ENCODE data around the gene ENO1.
"Not testable (repeated sequence)": the region's sequence is repeated elsewhere in the genome, so short reads cannot be mapped to it uniquely, and the experiment has no call there.

Gene ENO1

DNA sequence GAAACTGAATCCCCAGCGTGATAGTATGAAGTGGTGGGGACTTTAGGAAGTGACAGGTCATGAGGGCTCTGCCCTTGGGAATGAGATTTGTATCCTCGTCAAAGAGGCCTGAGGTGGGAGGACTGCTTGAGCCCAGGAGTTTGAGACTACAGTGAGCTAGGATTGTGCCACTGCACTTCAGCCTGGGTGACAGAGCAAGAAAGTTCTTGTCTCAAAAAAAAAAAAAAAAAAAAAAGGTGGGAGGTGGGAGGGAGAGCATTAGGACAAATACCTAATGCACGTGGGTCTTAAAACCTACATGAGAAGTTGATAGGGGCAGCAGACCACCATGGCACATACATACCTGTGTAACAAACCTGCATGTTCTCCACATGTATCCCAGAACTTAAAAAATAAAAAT lies 37.1 kb downstream of the ENO1 start:
- no peak for DNase-seq

DNA sequence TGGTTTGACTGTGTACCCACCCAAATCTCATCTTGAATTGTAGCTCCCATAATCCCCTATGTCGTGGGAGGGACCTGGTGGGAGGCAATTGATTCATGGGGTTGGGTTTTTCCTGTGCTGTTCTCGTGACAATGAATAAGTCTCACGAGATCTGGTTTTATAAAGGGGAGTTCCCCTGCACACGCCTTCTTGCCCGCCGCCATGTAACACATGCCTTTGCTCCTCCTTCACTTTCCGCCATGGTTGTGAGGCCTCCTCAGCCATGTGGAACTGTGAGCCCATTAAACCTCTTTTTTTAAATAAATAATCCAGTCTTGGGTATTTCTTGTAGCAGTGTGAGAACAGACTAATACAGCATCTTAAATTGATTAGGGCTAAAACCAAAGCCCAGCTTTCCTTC lies 38.5 kb downstream of the ENO1 start:
- DNase-seq = no peak

DNA sequence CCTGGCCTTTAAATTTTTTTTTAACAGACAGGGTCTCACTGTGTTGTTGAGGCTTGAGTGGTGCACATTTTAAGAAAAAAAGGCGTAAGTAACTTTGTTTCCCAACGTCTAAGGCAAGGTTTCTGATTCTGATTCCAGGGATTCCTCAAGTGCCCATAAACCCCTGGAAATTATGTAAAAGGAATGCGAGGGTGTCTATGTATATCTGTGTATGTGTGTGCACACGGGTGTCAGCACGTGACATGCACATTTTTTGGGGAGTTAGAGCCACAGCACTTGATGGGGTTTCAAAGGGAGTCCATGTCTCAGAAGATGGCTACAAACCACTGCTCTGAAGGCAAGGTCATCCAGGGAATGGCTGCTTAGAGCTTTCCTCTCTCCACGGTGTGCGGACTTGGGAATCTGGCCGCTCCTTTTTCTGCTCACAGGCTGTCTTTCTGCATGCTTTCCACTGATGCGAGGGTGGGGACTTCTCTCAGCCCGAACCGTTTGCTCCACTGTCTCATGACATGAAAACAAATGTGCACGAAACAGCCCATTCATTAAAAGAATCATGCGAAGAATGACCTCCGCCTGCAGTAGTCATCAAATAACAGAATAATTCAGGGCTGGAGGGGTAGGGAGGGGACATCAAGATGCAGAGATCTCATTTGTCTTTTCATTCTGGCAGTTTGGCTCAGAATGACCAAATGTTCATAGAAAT lies 42.4 kb downstream of the ENO1 start:
- DNase-seq = no peak

DNA sequence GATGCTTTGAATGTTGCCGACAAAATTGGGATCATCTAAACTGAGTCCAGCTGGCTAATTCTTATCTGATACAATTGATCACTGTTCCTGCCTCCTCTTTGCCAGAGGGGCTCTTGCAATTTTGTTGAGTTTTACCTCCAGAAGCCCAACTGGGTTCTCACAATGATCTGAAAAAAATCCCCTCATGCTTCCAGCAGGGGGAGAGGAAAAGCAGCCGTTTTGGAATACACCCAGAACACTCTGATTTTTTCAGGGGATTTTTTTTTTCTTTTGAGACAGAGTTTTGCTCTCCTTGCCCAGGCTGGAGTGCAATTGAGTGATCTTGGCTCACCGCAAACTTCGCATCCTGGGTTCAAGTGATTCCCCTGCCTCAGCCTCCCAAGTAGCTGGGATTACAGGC lies 47.1 kb downstream of the ENO1 start:
- DNase-seq = no peak

DNA sequence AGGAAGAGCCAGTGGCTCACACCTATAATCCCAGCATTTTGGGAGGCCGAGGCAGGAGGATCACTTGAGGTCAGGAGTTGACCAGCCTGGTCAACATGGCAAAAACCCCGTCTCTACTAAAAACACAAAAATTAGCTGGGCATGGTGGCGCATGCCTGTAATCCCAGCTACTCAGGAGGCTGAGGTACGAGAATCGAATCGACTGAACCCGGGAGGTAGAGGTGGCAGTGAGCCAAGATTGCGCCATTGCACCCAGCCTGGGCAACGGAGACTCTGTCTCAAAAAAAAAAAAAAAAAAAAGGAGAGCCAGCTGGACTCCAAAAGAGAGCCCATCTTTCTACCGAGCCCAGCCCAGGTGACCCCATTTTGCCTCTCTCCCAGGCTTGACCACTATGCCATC lies 47.8 kb downstream of the ENO1 start:
- not testable (repeated sequence) for DNase-seq

DNA sequence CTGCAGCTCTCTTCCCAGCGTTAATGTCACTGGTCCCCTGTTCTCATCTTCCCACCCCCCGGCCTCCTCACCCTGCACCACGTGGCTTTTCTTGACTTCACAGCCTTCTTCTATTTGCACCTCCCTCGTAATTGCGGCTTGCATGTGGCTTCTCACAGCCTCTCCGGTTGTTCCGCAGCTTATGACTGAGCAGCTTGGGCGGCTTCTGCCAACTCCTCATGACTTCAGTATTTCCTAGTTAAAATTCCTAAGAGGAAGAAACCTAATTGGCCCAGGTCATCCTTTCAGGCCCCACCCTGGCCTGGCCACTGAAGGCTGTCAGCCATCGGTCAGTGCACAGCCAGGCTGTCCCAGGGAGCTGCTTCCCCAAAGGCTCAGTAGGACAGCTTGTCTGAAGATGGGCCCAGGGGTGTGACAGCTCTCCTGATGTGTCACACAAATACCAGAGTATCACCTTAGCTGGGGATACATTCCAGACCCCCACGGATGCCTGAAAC lies 52.5 kb downstream of the ENO1 start:
- DNase-seq = no peak

DNA sequence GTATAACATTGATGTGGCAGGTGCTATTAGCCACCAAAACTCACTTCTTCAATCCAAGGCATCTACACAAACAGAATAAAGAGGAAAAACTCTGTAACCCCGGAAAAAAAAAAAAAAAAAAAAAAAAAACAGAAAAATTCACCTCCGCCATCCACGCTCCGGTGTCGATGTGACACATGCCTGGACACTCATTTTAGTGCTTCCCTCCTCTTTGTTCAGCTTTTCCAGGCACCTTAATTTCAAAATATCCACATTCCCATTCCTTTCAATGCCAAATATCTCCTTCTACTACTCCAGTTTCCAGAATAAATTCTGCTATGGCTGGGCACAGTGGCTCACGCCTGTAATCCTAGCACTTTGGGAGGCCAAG lies 55.2 kb downstream of the ENO1 start:
- no peak for DNase-seq

DNA sequence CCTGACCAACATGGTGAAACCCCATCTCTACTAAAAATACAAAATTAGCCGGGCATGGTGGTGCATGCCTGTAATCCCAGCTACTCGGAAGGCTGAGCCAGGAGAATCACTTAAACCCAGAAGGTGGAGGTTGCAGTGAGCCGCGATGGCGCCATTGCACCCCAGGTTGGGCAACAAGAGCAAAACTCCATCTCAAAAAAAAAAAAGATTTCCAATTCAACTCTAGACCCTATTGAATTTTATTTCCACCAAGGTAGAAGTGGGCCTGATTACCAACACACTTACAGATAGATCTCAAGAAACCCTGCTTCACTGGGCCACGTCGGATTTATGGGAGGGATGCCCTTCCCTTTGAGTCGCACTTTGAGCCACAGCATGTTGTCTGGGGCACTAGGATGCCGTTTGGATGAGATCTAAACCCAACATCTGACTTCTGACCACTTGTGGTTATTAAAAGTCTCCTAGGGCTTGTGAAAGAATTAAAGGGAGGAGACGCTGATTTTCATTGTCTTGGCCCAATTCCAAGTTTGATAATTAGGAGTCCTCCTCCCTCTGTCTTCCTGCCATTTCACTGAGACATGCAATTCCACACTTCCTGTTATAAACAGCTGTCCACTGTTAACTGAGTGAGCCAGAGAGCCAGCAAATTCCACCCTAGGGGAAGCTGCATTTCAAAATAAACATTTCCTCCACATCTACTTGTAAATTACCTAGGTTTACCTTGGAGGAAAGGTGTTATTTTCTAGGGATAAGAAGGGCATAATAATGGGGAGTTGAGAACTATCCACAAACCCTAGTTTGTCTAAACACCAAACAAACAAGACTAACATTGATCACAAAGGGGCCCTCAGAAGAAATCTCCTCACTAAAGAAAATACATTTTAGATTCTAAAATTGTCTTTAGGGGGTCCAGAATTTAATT lies 55.9 kb downstream of the ENO1 start:
- DNase-seq = peak; percentile 75

DNA sequence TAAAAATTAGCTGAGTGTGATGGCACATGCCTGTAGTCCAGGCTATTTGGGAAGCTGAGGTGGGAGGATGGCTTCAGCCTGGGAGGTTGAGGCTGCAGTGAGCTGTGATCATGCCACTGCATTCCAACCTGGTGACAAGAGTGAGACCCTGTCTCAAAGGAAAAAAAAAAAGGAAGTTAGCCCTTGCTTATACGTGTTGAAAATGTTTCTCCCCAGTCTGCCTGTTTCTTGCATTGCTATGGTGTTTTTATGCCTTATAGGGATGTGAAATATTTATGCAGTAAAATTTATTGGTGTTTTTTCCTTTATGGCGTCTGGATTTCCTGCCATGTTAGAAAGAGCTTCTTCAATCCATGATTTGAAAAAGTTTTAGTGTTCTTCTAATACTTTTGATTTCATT lies 57.4 kb downstream of the ENO1 start:
- DNase-seq = no peak

DNA sequence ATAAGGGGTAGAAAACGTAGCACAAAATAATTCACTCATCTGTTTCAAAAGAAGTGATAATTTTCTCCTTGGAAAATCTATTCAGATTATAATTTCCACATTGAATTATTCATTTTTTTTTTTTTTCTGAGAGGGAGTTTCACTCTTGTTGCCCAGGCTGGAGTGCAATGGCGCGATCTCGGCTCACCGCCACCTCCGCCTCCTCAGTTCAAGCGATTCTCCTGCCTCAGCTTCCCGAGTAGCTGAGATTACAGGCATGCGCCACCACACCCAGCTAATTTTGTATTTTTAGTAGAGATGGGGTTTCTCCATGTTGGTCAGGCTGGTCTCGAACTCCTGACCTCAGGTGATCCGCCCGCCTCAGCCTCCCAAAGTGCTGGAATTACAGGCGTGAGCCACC lies 59.7 kb downstream of the ENO1 start:
- DNase-seq = not testable (repeated sequence)

DNA sequence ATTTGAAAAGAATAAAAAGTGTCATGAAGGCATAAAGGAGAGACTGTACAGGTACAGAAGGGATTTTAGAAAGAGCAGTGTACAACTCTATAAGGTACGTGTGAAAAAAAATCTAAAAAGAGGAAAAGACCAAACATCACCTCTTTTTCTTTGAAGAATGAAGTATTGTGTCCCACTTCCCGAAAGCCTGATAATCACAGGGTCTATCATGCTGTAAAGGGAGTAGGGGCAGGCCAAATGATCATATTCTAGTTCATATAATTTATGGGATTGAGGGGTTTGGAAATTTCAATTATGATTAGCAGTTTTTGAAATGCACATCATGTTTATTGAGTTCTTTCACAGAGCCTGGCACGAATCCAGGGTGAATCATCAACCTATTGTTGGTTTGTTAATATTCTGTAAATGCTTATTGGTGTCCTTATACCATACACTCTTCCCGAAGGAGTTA lies 60.1 kb downstream of the ENO1 start:
- DNase-seq = peak; percentile 66

DNA sequence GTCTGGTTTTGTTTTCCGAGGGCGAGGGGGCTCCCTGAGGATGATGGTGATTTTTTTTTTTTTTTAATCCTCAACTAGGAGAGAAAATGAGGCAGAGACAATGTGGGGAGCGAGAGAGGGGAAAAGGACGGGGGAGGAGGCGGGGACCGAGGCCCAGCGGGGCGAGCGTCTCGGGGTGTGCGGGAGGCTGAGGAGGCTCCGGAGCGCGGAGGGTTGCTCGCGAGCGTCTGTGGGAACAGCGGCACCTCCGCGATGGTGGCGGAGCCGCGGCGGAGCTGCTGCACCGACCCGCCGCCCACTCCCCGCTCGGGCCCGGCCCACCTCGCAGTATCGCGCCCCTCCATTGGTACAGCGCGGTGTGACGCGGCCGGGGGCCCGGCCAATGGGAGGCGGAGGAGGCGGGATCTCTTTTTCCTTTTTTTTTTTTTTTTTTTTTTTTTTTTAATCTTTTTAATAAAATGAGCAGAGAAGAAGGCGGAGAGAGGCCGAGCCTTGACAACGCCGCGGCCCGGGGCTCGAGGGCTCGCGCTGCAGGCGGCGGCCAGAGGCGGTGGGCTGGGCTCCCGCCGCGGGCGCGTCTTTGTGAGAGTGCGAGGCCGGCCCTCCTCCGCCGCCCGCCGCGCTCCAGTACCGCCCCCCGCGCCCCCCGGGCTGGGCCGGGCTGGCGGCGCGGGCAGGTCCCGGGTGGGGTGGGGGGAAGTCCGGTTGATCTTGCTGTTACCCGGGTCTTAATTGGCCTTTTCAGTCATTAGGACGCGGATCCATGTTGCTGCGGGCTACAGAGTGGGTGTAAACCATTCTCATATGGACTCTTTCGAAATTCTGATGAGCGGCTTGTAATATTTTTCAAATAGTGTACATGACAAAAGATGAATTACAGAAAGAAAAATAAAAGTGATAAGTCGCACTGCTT lies 60.8 kb downstream of the ENO1 start, which contains the start of gene RERE:
Gene RERE (minus strand): TSS at position 229 of the 913 bp plus-strand sequence.
- DNase-seq = peak; percentile 92

DNA sequence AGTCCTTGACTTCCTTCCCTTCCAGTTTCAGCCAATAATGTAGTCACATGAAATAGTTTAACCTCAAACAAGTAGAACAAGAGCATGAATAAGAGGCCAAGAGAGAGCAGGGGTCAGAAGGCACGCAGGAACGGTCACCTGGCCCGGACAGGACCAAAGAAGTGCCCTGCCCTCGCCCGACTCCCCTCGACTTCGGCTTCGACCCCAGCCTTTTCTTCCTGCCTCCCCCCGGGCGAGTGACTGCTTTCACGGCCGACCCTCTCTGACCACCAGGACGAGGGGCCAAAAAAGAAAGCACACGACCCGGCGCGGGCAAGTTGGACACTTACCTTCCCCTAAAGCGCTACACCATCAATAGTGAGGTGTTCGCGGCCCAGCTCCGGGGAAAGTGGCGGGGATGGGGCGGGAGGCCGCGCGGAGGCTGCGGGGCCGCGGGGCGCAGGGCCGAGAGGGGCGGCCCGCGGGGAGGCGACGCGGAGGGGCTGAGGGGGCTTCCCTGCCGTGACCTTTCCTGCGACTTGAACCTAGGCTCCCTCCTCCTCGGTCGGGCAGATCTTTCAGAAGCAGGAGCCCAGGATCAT lies 61.6 kb downstream of the ENO1 start:
- DNase-seq = no peak

DNA sequence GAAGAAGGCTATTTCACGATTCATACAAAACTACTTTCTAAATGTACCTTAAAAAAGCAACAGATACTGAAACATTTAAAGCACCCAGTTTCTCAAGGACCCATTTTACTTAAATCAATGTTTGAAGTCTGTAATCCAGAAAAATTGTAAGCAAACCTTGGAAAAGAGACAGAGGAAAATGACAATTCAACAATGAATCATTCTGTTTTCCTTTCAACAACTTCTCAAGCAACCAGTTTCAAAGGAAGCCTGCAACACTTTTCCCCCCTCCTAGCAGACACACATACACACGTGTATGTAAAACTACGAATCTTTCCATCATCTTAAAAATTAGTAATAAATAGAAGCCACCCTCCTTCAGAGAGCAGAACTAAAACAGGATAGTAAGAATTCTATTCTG lies 62.2 kb downstream of the ENO1 start:
- peak; percentile 36 for DNase-seq

DNA sequence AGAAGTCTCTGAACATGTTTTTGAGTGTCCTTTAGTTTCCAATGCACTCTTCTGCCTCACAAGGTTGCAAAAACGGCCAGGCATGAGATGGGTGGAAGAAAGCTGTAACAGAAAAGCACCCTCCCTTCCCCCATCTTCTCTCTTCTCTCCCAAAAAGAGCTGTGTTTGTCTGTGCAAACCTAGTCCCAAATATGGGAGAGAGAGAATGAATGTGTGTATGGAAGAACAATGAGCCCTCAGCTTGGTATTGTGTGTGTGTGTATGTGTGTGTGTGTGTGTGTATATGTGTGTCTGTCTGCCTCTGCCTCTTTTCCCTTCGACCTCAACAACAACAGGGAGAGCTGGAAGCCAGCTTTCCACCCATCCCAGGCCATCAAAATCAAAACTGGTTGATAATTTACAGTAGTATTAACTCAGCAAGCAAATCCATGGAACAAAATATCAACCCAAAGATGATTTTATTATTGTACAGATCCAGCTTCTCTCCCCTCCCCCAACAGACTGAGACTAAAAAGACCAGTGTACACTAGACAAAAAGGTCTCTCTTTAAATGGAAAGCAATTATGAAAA lies 62.8 kb downstream of the ENO1 start:
- peak; percentile 28 for DNase-seq

DNA sequence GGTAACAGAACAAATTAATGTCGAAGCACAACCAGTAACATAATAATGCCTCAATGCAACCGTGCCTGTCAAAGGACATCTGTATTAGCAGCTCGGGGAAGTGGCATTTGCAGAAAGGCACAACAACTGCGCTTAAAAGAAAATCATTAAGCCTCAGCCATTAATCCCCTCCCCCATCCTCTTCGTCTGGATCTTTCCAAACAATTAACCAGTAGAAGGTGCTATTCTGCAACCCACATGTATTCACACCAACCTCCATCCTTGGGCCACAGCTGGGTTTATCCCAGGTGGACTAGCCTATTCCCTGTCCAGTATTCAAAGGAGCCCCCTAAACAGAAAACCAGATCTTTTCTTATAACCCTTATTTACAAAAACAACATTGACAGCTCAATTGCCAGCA lies 63.6 kb downstream of the ENO1 start:
- peak; percentile 47 for DNase-seq

DNA sequence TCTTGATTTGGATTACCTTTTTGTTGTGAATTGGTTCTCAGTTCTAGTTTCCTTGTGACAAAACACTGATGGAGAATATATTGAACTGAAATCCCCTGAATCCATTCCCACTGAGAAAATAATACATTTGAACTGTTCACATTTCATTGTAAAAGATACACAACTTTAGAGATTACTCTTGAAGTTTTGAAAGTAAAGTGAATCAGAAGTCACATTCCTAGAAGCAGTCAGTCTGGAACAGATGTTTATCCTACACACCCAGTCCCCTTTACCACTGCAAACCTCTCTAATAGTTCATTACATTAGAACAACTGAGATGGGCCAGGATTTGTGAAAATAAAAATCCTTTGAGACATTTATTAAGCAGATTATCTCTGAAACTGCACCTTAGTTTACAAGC lies 64.5 kb downstream of the ENO1 start:
- DNase-seq = peak; percentile 31

DNA sequence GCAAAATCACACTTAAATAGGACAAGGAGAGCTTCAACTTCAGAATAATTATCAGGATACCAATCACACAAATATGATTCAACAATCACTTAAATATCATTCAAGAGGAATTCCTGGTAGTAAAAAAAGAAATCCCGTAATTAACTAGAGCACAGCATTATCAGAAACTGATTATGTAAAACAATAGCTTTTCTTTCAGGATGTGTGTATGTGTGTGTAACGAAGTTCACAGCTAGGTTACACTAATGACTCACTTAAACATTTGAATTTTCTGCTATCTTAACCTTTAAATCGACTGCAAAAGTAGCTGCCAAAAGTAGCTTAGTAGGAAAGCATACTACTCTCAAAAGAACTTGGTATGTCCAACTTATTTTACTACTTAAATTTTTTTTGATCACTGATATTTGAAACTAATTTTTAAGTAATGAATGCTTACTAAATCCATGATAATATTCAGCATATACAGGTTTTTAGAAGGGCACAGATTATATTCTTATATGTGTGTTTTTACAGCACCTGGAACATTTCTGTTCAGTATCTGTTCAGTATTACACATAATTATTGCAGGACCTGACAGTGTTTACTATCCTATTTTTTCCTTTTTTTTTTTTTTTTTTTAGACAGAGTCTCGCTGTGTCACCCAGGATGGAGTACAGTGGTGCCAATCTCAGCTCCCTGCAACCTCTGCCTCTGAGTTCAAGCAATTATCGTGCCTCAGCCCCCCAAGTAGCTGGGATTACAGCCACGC lies 65.3 kb downstream of the ENO1 start:
- no peak for DNase-seq

DNA sequence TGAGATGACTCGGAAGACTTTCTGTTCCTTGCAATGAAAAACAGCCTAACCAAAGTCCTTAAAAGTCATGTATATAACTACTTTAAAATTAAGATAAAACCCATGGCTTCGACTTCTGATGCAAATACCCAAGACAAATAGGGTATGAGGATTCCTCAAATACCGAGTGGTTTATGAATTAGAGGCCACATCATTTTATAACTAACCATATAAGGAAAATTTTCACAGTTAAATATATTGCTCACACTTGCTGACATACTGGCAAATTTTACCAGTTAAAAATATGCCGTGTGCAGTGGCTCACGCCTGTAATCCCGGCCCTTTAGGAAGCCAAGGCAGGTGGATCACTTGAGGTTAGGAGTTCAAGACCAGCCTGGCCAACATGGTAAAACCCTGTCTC lies 66.4 kb downstream of the ENO1 start:
- DNase-seq = no peak

Data from hematopoietic multipotent progenitor cell treated with erythropoietin and hydrocortisone succinate and interleukin-3 and kit ligand, for 8 days (in vitro differentiated cells).